Suprapubic skin (tissue), 4 donors: ENCODE data around the gene TMEM184C.

Source experiments
- CTCF ChIP-seq, 2 donors: fragments of 200-600 bp in 1 of 2; fragments of 450-650 bp in 1 of 2; sonication (generic) in 1 of 2; IDR thresholded peaks; one replicate each; pipeline ENCODE4 v1.5.1; 2016 to 2019; ENCODE audit warnings: antibody characterized with exemption in 2 of 2, mild to moderate bottlenecking in 1 of 2, moderate library complexity in 1 of 2
- EP300 ChIP-seq: sonication (generic); formaldehyde crosslinking; IDR thresholded peaks from one replicate; pipeline ENCODE4 v1.6.1; 2017; ENCODE audit warnings: antibody characterized with exemption
- POLR2A ChIP-seq, 2 donors: fragments of 450-650 bp; IDR thresholded peaks; one replicate each; pipeline ENCODE4 v1.6.1; 2017; ENCODE audit warnings: antibody characterized with exemption in 2 of 2, mild to moderate bottlenecking in 2 of 2, moderate library complexity in 2 of 2
- POLR2AphosphoS5 ChIP-seq, 3 donors: sonication (generic); formaldehyde crosslinking; IDR thresholded peaks; one replicate each; pipeline ENCODE4 v1.6.1; 2017; ENCODE audit warnings: antibody characterized with exemption in 3 of 3

GRCh38 chr4:147645099-147645498 is 27.9 kb downstream of the TMEM184C start:
- TF ChIP-seq CTCF (IDR thresholded peaks at IDR 0.05) = no peak
- TF ChIP-seq POLR2A (IDR thresholded peaks at IDR 0.05) = no peak
- TF ChIP-seq EP300 = no peak
- no peak for TF ChIP-seq POLR2AphosphoS5 (IDR thresholded peaks at IDR 0.05)
